Fibroblast of skin of right quadriceps (primary cell): ENCODE measurements around the gene KHDRBS2.

Experiments
- DNase-seq: peaks from one replicate; pipeline ENCODE4 v3.0.0-alpha.2; 2013

KHDRBS2 gene

GRCh38 chr6:62285612-62286469, at the start of gene KHDRBS2:
KHDRBS2 (minus strand) TSS chr6:62286225.
- DNase-seq = no peak

DNA sequence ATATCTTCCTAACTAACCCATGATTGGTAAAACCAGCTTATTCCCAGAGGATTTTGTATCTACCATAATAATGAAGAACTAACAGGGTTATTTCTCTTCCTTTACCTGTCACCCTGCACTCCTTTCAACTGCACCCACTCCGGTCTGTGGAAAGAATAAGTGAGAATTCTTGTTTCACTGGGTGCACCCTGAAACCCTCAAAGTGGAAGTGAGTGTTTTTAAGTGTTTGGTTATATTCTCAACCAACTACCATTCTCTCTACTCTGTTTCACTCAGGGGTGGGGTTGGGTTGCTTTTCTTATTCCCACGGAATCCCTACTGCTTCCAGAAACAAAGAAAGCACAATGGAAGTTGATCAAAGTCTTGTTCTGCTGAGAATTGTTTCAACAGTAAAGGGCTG, 42.6 kb upstream of the KHDRBS2 start:
- DNase-seq = no peak

GRCh38 chr6:62324834-62325233, 38.8 kb upstream of the KHDRBS2 start:
- no peak for DNase-seq

GRCh38 chr6:62323818-62324431, 37.9 kb upstream of the KHDRBS2 start:
- no peak for DNase-seq

DNA sequence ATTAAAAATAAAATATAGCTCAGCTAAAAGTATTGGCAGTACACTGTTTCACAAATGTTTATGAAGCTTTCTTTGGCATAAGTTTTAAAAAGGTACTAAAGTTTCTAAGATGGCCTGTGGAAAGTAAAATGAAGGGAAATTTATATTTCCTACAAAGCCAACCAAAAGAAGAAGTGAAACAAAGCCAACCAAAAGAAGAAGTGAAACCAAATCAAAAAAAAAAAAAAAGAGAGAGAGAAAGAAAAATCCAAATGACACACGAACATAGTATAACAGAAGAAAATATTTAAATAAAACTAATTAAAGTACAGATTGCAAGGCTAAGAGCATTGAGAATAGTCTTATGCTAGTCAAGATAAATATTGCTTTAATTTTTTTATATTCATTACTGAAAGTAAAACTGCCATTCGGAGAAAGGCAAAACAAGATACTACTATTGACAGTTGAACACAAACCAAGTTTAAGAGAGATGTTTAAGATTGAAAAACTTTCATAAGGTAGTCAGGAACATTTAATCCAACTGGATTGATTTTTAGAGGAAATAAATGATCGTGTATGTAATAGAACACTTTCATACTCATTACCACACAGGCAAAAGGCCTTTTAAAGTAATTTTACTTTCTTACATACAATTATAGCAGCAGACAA, 12.8 kb upstream of the KHDRBS2 start:
- no peak for DNase-seq

- DNase-seq = no peak
Measured at GRCh38 chr6:62296541-62296940, 10.5 kb upstream of the KHDRBS2 start.

- no peak for DNase-seq
Measured at GRCh38 chr6:62288974-62289373, 2.9 kb upstream of the KHDRBS2 start.

DNA sequence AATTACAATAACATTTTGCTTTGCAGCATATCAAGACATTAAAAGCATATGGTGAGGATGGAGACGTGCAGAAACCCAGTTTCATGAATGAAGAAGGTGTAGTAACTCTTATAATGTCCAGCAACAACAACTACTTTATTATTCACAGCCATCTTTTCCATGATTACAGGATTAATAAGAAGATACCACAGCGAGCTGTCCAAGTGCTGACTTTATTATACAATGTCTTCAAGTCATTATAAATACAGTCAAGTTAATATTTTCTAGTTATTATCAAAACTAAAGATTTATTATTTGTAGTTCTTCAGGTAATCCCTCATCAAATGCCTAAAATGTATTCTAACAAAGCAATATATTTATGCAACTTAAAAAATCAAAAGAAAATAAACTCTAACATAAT, 2.5 kb upstream of the KHDRBS2 start:
- DNase-seq = no peak

DNA sequence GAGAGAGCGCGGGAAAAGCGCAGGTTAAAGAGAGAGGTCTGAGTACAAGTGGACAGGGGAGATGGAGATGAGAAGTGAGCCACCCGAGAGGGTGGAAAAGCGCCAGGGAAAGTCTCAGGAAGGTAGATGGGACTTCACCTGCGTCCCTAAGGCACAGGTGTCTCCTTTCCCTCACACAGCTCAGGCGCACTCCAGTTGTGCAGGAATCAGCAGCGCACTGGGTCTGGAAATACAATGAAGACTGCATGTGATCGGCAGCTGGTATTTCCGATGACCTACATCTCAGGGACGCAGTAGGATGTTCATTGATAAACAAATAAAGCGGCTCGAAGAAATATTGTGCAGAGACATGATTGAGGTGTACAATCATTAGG, 432 bp upstream of the KHDRBS2 start:
- no peak for DNase-seq

GRCh38 chr6:62284725-62285124, 1.3 kb downstream of the KHDRBS2 start:
- DNase-seq = no peak

GRCh38 chr6:62283796-62284411, 2.1 kb downstream of the KHDRBS2 start:
- DNase-seq = no peak

DNA sequence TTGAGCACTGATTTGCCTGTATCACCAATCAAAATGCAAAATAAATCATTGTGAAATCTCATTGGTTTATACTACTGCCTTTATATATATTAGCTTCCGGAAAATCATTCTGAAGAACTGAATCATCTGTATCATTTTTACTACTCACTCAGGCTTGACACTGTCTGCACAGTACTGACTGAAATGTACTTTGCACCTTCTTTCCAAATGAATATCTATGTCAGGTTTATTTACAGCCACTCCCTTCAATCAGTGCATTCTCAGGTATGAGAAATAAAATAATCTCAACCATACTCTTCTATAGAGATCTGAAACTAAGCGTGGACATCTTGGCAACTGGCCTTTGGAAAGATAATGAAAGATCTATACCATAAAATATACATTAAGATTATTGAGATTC, 2.7 kb downstream of the KHDRBS2 start:
- DNase-seq = no peak

DNA sequence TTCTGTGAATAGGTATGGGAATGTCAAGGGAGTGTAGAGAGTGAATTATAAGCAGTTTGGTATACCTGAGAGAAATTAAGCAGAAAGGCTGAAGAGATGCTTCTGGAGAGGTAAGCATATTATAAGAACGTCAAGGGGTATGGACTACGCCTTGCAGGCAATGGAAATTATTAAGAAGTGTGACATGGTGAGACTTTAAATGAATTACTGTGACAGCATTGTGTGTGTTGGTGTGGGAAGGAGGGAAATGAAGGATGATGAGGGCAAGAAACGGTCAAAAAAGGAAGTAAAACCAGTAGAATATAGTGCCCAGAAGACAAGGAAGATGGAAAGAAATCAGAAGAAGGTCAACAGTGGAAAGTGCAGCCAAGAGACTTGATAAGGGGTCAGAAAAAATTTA, 5.9 kb downstream of the KHDRBS2 start:
- DNase-seq = no peak

- DNase-seq = no peak
Measured at GRCh38 chr6:62272114-62272513, 13.9 kb downstream of the KHDRBS2 start.

DNA sequence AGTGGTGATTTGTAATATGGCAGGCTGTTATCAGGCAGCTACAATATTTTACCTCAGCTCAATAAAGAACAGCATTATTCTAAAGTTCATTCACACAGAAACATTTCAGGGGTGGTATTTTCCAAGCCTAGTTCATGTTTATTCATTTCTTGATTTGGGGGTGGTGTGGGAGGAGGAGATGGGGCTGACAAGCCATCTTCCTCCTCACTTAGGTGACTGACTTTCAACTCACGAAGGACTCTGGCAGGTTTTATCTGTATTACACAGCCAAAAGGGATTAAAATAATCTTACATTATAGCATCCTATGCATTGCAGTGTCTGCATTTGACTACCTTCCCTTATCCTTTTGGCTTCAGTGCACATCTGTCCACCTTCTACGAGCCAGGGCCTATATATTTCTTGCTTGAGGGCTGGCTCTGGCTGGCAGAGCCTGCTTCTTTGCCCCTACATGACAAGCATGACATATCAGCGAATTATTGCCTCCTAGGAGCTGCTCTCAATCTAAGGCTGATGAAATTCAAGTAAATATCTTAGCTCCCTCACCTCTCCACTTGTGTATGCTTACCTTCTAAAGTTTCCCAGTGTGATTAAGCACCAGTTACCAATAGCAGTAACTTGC, 20.0 kb downstream of the KHDRBS2 start:
- DNase-seq = no peak

DNA sequence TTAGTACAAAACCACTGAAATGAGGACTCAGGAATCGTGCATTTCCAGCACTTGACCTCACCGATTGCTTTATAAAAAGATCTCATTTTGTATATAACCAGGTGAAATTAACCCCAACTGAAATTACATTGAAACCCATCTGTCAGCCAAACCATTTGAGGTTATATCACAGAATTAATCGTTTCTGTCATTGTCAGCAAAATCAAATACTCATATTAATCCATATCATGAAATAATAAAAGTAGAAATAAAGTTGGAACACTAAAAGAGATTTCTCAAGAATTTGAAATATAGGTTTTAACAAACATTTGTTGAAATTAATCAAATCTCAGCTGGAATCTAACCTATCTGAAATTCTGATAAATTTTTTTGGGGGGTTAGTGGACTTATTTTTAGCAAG, 23.7 kb downstream of the KHDRBS2 start:
- no peak for DNase-seq

GRCh38 chr6:62246087-62246486, 39.9 kb downstream of the KHDRBS2 start:
- DNase-seq = no peak

DNA sequence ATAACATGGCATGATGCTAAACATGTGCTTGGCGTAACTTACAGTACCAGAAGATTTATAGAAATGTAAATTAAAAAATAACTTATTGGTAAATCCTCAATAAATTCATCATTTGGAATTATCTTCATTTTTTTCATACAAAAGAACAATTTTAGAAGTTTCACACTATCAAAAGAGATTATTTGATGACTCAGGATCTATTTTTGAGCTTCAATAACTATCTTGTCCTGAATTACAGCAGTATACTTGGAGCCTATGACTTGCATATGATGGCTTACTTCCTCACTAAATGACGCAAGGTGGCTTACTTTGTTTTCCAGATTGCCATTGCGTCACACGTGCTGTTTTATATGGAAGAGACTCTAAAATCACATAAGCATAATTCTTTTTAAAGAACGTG, 49.2 kb downstream of the KHDRBS2 start:
- no peak for DNase-seq

DNA sequence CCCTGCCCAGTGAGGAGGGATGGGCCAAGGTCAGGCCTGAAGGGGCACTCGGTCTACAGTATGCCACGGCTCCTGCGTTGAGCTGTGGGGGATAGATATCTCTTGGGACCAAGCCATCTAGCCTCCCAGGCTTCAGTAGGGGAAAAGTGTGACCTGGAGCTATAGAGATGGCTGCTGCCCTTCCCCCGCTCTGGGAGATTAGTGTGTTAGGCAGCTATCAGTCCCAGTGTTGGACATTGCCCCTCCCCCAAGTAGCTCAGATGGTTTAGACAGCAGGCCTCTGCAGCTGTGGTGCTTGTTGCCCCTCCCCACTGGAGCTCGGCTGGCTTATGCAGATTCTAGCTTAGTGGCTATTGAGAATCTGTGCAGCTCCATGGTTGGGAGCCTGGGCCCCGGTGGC, 56.8 kb downstream of the KHDRBS2 start:
- no peak for DNase-seq

- DNase-seq = no peak
Measured at GRCh38 chr6:62217866-62218265, 68.2 kb downstream of the KHDRBS2 start.

DNA sequence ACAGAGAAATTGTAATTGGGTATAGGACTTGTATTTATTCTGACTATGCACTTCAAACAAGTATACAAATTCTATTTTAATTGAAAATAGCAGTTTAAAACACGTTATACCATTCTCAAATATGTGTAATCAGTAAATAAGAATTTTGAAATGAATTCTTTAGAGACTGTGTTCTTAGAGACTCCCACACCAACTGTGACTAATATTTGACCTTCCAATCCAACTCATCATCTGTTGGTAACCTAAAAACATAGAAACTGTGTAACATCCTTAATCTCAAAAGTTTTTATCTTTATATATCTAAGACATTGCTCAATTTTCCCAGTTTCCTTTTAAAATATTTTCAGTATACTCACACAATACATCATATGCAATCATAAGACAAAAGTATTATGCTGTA, 83.9 kb downstream of the KHDRBS2 start:
- DNase-seq = no peak

GRCh38 chr6:62192593-62192992, 93.4 kb downstream of the KHDRBS2 start:
- no peak for DNase-seq

GRCh38 chr6:62175195-62175594, 110.8 kb downstream of the KHDRBS2 start:
- no peak for DNase-seq
